ENCODE measurements around the gene CHURC1. TPM values are rescaled to one million over a fixed set of nuclear protein-coding genes. Genes with fewer than 3 reads are reported as not detected.
A peak's percentile ranks its signal among the peaks of the same experiment; 100 is the strongest.

CHURC1 gene
- 10 to 100 TPM; 56.7 to 63.2 TPM for total RNA-seq
- 48.4 TPM for polyA plus RNA-seq (2013, experiment 1 of 2)
- polyA plus RNA-seq (2013, experiment 2 of 2), result 36.6 TPM
- long read RNA-seq, experiment 1, transcript CHURC1-203 (4 exons, 2,629 nt), result major isoform, 30 of 41 reads
- long read RNA-seq, experiment 1, transcript CHURC1-208 (4 exons, 3,615 nt), result minor isoform, 5 of 41 reads
- long read RNA-seq, experiment 1, partial matches to known transcripts, result 2 of 41 reads
- long read RNA-seq, experiment 1, other reads (novel, unspliced or antisense), result 2 of 41 reads
- long read RNA-seq, experiment 2, transcript CHURC1-208 (4 exons, 3,615 nt), result minor isoform, 7 of 71 reads
- long read RNA-seq, experiment 2, transcript CHURC1-203 (4 exons, 2,629 nt), result major isoform, 50 of 71 reads
- long read RNA-seq, experiment 2, partial matches to known transcripts, result 2 of 71 reads
- long read RNA-seq, experiment 2, other reads (novel, unspliced or antisense), result 3 of 71 reads
- long read RNA-seq, experiment 3, transcript CHURC1-208 (4 exons, 3,615 nt), result minor isoform, 6 of 43 reads
- long read RNA-seq, experiment 3, transcript CHURC1-203 (4 exons, 2,629 nt), result major isoform, 24 of 43 reads
- long read RNA-seq, experiment 3, transcript CHURC1-204 (4 exons, 1,023 nt), result minor isoform, 5 of 43 reads
- long read RNA-seq, experiment 3, partial matches to known transcripts, result 0 of 43 reads
- long read RNA-seq, experiment 3, other reads (novel, unspliced or antisense), result 2 of 43 reads
- long read RNA-seq, experiment 4, transcript CHURC1-204 (4 exons, 1,023 nt), result major isoform, 9 of 29 reads
- long read RNA-seq, experiment 4, transcript CHURC1-207 (2 exons, 571 nt), result minor isoform, 5 of 29 reads
- long read RNA-seq, experiment 4, transcript CHURC1-203 (4 exons, 2,629 nt), result minor isoform, 6 of 29 reads
- long read RNA-seq, experiment 4, partial matches to known transcripts, result 0 of 29 reads
- long read RNA-seq, experiment 4, other reads (novel, unspliced or antisense), result 3 of 29 reads

DNA sequence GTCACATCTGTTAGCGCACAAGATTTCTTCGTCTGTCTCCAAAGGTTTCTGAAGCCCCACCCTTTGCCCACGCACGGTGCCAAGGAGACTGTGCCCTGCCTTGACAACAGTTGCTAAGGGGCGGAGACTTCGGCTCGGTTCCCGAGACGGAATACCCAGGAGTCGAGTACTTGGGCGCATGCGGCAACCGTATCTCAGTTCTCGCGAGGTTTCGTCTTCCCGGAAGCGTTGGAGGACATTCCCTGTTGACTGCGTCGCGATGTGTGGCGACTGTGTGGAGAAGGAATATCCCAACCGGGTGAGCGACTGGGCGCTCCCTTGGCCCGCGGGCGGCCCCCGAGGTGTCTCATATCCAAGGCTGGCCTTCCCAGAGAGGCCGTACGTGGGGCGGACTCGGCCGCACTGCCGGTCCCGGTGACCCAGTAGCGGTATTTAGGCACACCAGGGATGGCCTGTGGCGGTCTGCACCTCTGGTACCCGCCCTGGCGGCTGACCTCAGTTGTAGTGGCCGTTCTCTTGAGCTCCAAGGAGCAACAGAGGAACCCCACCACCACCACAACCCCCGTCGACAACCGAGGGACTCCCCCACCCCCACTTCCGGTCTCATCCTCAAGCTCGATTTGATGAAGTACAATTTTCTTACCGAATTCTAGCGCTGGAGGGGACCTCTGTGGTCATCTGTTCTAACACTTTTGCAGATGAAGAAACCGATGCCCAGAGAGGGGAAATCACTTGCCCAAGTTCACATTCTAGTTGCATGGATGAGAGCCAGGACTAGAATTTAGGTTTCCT is at the start of gene CHURC1:
Gene CHURC1 (plus strand): TSS at position 219 of the 792 bp plus-strand sequence. CDS start 41 bp downstream, at position 260.
- Mint-ChIP-seq H3K4me3 (peak within 1 kb of the TSS; percentile 86), H3K36me3 (ENCODE audit: low read depth) (peaks cover 8% of the 10 kb centered on the region), H3K27me3 (ENCODE audit: insufficient read depth) (no peaks in the 10 kb centered on the region), H3K9me3 (no peaks in the 10 kb centered on the region), H3K4me1 (peaks cover 8% of the 10 kb centered on the region), H3K27ac (peak within 1 kb of the TSS; percentile 69)
- TF ChIP-seq, protein P1, sequence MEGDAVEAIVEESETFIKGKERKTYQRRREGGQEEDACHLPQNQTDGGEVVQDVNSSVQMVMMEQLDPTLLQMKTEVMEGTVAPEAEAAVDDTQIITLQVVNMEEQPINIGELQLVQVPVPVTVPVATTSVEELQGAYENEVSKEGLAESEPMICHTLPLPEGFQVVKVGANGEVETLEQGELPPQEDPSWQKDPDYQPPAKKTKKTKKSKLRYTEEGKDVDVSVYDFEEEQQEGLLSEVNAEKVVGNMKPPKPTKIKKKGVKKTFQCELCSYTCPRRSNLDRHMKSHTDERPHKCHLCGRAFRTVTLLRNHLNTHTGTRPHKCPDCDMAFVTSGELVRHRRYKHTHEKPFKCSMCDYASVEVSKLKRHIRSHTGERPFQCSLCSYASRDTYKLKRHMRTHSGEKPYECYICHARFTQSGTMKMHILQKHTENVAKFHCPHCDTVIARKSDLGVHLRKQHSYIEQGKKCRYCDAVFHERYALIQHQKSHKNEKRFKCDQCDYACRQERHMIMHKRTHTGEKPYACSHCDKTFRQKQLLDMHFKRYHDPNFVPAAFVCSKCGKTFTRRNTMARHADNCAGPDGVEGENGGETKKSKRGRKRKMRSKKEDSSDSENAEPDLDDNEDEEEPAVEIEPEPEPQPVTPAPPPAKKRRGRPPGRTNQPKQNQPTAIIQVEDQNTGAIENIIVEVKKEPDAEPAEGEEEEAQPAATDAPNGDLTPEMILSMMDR (conservative IDR thresholded peaks at IDR 0.05), result peak; percentile 25
- no peaks in the 10 kb centered on the region for H3K9me3 ChIP-seq (ENCODE audit: control insufficient read depth, low read length)
- H3K9ac ChIP-seq (ENCODE audit: extremely low read depth, low read length, poor library complexity, severe bottlenecking), result peak within 1 kb of the TSS; percentile 94
- peak; percentile 98 for DNase-seq
- WGBS, 2 experiments (ENCODE audit: insufficient coverage in 1 of 2, insufficient read length in 1 of 2), result 0 to 1% methylated on average over 13 to 49 of the region's 49 CpGs
- peak within 1 kb of the TSS; percentile 88 for H3K4me3 ChIP-seq (ENCODE audit: low read length)
- peak within 1 kb of the TSS; percentile 54 for H3K27ac ChIP-seq (ENCODE audit: low read depth, low read length)
- H3K4me1 ChIP-seq (ENCODE audit: control insufficient read depth, insufficient read depth, low read length), result no peaks in the 10 kb centered on the region
- H3K36me3 ChIP-seq (ENCODE audit: control insufficient read depth, insufficient read depth, low read length), result no peaks in the 10 kb centered on the region
- no peaks in the 10 kb centered on the region for H3K27me3 ChIP-seq (ENCODE audit: control insufficient read depth, insufficient read depth, low read length, poor library complexity, severe bottlenecking)

DNA sequence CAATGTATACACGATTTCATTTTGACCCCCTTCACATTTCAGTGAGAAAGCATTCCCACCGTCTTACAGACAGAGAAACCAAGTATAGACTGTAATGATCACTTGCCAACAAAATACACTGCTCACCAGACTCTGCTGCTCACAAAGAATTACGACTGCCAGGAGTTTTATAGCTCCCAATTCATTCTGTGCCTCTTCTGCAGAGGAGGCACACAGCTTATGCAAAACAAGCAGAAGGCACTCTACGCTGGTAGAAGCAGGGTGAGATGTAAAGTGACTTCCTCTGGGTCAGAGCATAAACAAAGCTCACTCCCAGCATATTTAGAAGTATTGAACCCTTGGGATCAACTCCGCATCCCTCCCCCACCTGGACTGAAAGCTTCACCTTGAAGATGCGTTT is 49.1 kb upstream of the CHURC1 start:
- Mint-ChIP-seq H3K36me3 (ENCODE audit: low read depth) (no peaks in the 10 kb centered on the region), H3K4me3 (no peak overlapping the region), H3K27me3 (ENCODE audit: insufficient read depth) (peaks cover 3% of the 10 kb centered on the region), H3K4me1 (peaks cover 19% of the 10 kb centered on the region), H3K9me3 (no peaks in the 10 kb centered on the region), H3K27ac (no peak overlapping the region)
- Histone ChIP-seq H3K27ac (ENCODE audit: low read depth, low read length) (no peak overlapping the region), H3K9me3 (ENCODE audit: control insufficient read depth, low read length) (no peaks in the 10 kb centered on the region), H3K27me3 (ENCODE audit: control insufficient read depth, insufficient read depth, low read length, poor library complexity, severe bottlenecking) (no peaks in the 10 kb centered on the region), H3K36me3 (ENCODE audit: control insufficient read depth, insufficient read depth, low read length) (no peaks in the 10 kb centered on the region), H3K4me1 (ENCODE audit: control insufficient read depth, insufficient read depth, low read length) (peaks cover 3% of the 10 kb centered on the region), H3K4me3 (ENCODE audit: low read length) (no peak overlapping the region), H3K9ac (ENCODE audit: extremely low read depth, low read length, poor library complexity, severe bottlenecking) (no peak overlapping the region)
- 85 to 92% methylated on average over 5 to 6 of the region's 6 CpGs for WGBS, 2 experiments (ENCODE audit: insufficient coverage in 1 of 2, insufficient read length in 1 of 2)
- TF ChIP-seq, protein P1 (conservative IDR thresholded peaks at IDR 0.05), result no peak
- DNase-seq, result no peak

DNA sequence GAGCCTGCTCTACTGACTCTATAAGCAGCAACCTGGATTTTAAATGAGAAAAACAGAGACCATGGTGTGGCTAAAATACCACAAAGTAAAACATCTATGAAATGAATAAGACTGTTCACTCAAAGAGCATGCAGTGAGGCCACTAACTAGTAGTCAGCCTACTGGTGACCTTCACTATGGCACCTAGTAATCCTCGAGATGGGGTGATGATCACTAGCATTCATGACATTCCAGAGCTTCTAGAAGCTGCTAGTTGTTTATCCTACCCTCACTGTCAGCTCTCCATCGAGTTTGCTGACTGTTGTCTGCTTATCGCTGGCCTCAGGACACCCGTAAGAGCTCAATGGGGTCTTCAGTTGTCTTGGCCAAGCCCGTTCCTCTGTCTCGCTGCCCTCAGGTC is 48.3 kb upstream of the CHURC1 start:
- Histone ChIP-seq H3K9me3 (ENCODE audit: control insufficient read depth, low read length) (no peaks in the 10 kb centered on the region), H3K27me3 (ENCODE audit: control insufficient read depth, insufficient read depth, low read length, poor library complexity, severe bottlenecking) (peaks cover 1% of the 10 kb centered on the region), H3K4me3 (ENCODE audit: low read length) (no peak overlapping the region), H3K27ac (ENCODE audit: low read depth, low read length) (no peak overlapping the region), H3K9ac (ENCODE audit: extremely low read depth, low read length, poor library complexity, severe bottlenecking) (no peak overlapping the region), H3K4me1 (ENCODE audit: control insufficient read depth, insufficient read depth, low read length) (peaks cover 3% of the 10 kb centered on the region), H3K36me3 (ENCODE audit: control insufficient read depth, insufficient read depth, low read length) (no peaks in the 10 kb centered on the region)
- peak; percentile 70 for DNase-seq
- TF ChIP-seq, protein P1 (conservative IDR thresholded peaks at IDR 0.05), result peak; percentile 42
- H3K27ac Mint-ChIP-seq, result no peak overlapping the region
- H3K4me3 Mint-ChIP-seq, result no peak overlapping the region
- no peaks in the 10 kb centered on the region for H3K9me3 Mint-ChIP-seq
- WGBS, 2 experiments (ENCODE audit: insufficient coverage in 1 of 2, insufficient read length in 1 of 2), result 81 to 93% methylated on average over 5 to 6 of the region's 6 CpGs
- H3K36me3 Mint-ChIP-seq (ENCODE audit: low read depth), result no peaks in the 10 kb centered on the region
- H3K27me3 Mint-ChIP-seq (ENCODE audit: insufficient read depth), result peaks cover 8% of the 10 kb centered on the region
- peaks cover 18% of the 10 kb centered on the region for H3K4me1 Mint-ChIP-seq
